Measurements from ENCODE around the gene CIROP.
A peak's percentile ranks its signal among the peaks of the same experiment; 100 is the strongest.

Gene CIROP

DNA sequence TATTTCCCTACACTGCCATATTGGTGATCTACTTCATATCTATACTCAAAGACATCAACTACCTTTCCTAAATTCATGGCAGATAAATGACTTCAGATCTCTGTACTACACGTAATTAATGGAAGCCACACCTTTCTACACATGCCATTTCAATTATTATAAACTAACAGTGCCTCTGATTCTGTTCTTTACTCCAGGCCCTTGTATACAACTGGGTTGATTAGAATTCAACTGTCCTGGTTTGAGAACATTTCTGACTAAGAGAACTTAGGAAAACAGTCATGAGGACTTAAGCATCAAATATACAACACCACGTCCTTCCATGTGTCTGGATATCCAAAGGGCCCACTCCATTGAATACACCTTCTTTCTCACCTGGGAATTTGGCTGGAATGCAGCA is 11.7 kb downstream of the CIROP start:
- no peak for DNase-seq (ENCODE audit: low read depth)

DNA sequence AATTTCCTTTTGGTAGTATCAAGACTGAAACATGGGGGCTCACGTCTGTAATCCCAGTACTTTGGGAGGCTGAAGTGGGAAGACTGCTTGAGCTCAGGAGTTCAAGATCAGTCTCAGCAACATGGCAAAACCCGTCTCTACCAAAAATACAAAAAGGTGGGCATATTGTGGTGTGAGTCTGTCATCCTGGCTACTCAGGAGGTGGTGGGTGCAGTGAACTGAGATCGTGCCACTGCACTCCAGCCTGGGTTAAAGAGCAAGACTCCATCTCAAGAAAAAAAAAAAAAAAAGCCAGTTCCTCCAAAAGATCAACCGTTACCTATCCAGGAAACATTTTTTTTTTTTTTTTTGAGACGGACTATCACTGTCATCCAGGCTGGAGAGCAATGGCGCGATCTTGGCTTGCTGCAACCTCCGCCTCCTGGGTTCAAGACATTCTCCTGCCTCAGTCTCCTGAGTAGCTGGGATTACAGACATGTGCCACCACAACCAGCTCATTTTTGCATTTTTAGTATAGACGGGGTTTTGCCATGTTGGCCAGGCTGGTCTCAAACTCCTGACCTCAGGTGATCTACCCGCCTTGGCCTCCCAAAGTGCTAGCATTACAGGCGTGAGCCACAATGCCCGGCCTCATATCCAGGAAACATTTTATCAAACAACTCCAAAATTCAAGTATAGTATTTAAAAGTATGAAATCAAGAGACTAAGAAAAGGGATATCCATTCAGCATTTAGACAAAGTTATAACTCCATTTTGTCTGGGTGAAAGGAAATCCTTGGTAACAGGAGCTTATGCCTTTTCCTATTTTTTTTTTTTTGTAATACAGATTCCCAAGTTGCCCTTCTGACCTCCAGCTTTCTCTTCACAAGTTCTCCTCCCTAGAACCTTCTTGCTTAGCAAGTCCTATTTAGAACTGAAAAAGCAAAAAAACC is 13.2 kb downstream of the CIROP start:
- no peak for DNase-seq (ENCODE audit: low read depth)

DNA sequence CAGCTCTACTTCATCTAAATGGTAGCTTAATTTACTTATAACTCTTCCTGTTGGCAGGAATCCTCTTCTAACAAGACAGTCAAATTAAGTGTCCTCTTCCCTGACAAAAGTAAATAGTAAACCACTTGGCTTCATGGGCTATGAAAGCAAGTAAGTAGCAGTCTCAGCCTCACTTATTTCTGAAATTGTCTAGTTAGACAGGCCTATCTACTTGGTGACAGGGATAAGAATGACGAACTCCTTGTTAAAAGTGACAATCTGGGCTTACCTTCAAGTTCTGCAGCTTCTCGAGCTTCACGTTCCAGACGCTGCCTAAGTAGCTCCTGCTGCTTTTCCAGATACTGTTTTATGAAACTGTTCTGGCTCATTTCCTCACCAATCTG is 14.5 kb downstream of the CIROP start:
- DNase-seq (ENCODE audit: low read depth), result no peak

- no peak for DNase-seq (ENCODE audit: low read depth)
Observed at GRCh38 chr14:23089498-23090253, 15.1 kb downstream of the CIROP start.

- DNase-seq (ENCODE audit: low read depth), result no peak
Observed at GRCh38 chr14:23086565-23086964, 18.2 kb downstream of the CIROP start.

- DNase-seq (ENCODE audit: low read depth), result no peak
Observed at GRCh38 chr14:23085458-23085857, 19.3 kb downstream of the CIROP start.

DNA sequence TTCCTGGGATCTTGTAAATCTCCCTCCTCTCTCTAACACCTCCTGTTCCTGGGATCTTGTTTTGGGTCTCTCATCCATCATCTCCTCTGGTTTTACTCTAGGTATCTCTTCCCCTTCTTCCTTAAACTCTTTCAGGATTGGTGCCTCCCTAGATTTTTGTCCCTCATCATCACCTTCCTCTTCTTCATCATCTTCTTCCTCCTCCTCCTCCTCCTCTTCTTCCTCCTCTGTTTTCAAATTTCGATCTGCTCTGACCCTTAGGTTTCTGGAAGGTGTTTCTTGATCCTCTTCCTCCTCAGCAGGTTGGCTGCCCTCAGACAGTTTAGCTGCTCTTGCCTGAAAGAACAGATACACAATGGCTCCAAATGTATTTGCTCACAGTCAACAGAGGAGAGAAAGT is 24.3 kb downstream of the CIROP start:
- no peak for DNase-seq (ENCODE audit: low read depth)

- no peak for DNase-seq (ENCODE audit: low read depth)
Observed at GRCh38 chr14:23079716-23080115, 25.1 kb downstream of the CIROP start.

- peak; percentile 98 for DNase-seq (ENCODE audit: low read depth)
Observed at GRCh38 chr14:23078692-23079116, 26.1 kb downstream of the CIROP start.

- DNase-seq (ENCODE audit: low read depth), result no peak
Observed at GRCh38 chr14:23077962-23078361, 26.8 kb downstream of the CIROP start.

DNA sequence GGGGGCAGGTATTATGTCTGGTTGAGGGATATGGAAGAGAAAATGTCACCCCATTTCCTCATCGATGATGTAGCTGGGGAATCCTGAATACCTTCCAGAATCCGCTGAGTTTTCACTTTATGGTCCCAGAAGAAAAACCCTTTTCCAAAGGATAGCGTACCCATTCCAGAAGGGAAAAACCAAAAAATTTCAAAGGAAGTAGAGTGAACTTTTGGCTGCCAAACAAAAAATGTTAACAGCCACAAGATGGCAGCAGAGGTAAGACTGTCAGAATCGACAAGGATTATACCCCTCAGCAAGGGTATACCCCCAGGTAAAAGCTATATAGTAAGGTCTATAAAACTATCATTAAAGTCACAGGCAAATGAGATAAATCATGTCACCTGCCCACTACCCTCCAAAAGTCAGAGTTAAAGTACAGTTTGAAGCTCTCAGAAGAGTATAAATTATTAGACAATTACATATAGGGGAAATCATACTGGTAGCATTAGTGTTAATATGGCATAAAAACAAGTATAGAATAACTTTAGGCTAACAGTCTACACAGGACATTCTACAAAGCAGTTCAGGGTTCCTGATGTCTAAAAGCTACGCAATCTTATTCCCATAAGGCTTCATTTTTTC is 27.9 kb downstream of the CIROP start:
- DNase-seq (ENCODE audit: low read depth), result no peak

DNA sequence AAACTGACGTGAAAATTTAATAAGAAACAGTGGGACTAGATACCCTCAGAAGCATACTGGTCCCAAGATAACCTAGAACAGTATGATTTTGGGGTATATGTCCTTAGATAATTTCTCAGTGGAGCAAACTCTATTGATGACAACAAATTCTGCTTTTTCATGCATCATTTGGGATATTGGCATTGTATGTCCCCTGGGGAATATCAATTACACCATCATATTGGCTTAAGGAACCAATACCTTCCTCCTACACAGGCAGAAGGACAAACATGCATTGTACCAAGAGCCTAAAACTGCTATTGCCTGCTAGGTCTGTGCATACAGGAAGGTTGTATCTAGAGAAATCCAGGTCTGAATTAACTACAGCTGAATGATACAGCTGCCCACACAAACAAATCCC is 29.9 kb downstream of the CIROP start:
- no peak for DNase-seq (ENCODE audit: low read depth)

DNA sequence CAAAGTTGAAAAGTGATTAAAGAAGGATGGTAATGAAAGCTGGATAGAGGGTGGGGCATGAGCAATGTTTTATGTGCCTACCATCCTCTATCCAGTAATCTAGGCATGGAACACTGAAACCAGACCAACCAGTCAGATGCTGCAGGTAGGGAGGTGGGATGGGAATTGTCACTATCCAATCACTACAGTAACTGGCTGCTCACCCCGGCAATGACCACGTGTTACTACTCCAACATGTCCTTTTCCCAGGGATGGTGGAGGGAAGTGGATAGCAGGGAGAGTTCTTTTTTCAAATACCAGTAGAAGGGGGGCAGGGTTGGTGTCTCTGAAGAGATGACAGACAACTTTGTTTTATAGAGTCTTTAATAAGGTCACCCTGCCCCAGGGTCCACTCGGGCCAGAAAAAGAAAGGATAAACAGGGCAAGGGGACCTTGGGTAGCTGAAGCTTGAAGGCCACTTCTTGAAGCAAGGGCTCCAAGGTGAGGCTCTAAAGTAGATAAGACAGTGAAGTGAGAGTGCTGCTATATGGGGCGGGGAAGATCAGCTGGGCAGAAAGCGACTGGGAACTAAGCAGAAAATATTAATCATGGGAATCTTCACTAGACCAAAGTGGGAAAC is 32.8 kb downstream of the CIROP start:
- no peak for DNase-seq (ENCODE audit: low read depth)

DNA sequence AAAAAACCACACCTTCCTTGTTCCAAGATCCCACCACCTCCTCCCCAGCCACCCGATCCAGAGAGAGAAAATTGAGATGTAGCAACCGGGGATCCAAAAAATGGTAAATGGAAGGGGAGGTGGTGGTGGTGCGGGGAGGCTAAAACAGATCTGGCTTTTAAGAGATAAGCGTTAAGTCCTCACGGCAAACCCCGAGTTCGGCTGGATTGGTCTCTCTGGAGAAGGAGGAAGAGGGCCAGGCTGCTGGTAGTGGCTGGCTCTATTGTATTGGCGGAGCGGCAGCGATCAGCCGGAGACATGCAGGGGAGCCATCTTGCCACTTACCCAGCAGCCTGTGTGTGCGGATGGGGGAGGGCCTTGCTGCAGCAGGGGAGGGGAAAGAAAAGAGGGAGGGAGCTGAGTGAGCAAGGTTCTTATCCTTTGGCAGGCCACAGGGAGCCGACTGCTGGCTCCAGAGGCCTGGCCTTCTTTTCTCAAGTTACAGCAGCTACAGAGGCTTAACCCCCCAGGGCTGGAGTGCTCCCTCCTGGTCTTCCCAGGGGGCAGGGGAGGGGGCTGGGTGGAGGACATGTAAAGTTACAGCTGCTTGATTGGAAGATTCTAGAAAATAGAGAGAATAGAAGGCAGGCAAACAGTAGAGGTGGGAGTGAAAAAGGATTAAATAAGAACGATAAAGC is 33.4 kb downstream of the CIROP start:
- peak; percentile 95 for DNase-seq (ENCODE audit: low read depth)

- DNase-seq (ENCODE audit: low read depth), result no peak
Observed at GRCh38 chr14:23070262-23071129, 34.3 kb downstream of the CIROP start.

DNA sequence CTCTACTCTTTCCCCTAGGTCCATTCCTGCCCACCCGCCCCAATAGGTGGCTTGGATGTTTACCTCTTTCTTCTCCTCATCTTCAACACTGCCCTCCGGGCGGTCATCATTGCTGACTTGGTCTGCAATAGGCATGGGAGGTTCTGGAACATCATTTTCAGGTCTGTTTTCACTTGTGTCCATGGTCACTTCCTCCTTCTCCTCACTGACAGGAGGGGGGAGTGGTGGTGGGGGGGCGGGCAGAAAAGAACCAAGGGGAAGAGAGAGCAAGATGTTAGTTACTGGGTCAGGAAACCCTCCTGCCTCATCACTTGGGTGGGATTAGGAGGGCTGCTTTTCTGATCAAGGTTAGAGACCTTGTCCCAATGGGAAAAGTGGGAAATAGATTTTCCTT is 35.4 kb downstream of the CIROP start:
- no peak for DNase-seq (ENCODE audit: low read depth)

DNA sequence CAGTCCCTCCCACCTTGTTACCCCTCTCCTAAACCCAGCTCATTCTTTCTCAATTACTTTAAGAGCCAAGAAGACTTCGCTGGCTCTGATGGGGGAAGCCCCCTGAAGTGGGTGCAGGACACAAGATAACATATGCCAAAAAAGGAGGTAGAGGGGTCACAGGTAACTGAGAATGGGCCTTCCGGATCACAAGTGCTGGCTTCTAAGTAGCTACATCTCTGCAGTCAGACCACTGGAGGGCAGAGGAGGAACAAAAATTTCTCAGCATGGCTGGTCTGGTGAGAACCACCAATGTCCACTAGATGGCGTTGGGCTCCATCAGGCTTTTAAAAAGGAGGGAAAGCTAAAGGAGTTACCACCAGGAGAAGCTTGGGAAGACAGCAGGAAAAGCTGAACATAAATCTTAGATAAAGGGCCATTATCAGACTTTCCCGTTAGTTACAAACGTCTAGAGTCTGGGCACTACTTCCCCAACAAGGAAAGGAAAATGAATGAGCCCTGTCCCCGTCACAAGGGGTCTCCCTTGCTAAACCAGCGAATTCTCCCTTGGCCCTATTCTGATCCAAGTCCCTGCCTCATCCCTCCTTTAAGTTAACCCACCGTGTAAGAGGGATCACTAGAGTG is 35.9 kb downstream of the CIROP start:
- peak; percentile 86 for DNase-seq (ENCODE audit: low read depth)

DNA sequence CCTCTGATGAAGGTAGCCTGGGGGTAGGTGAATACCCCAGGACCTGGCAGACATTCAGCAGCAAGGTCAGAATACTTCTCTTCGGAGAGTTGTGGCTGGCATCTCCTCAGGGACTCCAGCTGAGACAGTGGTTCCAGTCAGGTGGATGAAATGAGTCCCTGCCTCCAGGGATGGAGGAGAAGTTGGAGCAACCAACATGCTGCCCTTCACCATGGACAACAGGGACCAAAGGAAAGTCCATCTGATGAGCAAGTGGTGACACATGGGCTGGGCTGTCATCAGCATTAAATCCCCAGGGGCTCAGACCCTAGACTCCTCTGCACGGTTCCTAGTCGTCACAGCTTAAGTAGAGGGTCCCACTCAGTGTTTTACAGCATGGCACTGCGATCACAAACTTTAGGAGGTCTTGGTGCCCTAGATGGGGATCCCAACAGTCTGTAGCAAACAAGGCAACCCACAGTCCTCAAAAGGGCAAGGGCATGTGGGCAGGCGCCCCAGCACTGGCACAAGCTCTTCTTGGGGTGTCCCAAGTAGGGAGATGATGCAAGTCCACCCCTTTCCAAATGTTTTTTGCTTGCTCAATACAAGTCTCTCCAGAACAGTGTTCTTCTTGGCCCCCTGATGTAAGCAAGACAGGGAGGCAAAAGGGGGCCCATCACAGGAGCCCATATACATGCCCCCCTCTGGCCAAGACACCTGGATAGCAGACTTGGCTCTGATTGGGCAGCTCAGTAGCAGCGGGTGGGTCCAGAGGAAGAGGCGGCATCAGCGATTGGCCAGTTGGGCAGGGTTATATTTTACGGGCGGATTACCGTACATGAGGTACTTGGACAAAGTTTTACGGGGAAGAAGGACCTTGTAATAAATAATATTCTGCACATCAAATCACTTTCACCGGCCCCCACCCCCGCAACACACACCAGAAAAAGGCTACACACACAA is 36.7 kb downstream of the CIROP start:
- no peak for DNase-seq (ENCODE audit: low read depth)

Measured in fibroblast of gingiva (primary cell).